HUES64 (cell line): ENCODE measurements around the gene SRRD.

Experiments
- H3K27ac ChIP-seq: 2 replicates; pipeline ENCODE4 v1.7.0; 2013; ENCODE audit warnings: low read depth, low read length, inconsistent platforms
- H3K27me3 ChIP-seq: 2 replicates; pipeline ENCODE4 v1.6.1; 2013; ENCODE audit warnings: mild to moderate bottlenecking, low read length; ENCODE audit not compliant: insufficient read depth
- H3K36me3 ChIP-seq: 2 replicates; pipeline ENCODE4 v1.6.1; 2013; ENCODE audit warnings: mild to moderate bottlenecking, low read length; ENCODE audit not compliant: insufficient read depth
- H3K4me1 ChIP-seq: 2 replicates; pipeline ENCODE4 v1.6.1; 2013; ENCODE audit warnings: mild to moderate bottlenecking, low read length, moderate library complexity; ENCODE audit not compliant: insufficient read depth
- H3K4me3 ChIP-seq: 2 replicates; pipeline ENCODE4 v1.5.1; 2013; ENCODE audit warnings: mild to moderate bottlenecking, low read length, moderate library complexity
- H3K9ac ChIP-seq: 2 replicates; pipeline ENCODE4 v1.6.1; 2013; ENCODE audit warnings: mild to moderate bottlenecking, low read depth, low read length
- H3K9me3 ChIP-seq: 2 replicates; pipeline ENCODE4 v1.6.1; 2013; ENCODE audit warnings: low read depth, low read length; ENCODE audit not compliant: insufficient read depth
- WGBS: fragments of 150-250, 120-280 bp; methylation state at CpG from one replicate; pipeline ENCODE4 v1.1.7; 2013; ENCODE audit warnings: missing lambda C conversion rate; 5-methylcytosine and 5-hydroxymethylcytosine counted together

Gene SRRD

GRCh38 chr22:26460202-26460601, 23.5 kb upstream of the SRRD start:
- Histone ChIP-seq H3K27ac (no peak overlapping the region), H3K36me3 (peaks cover 84% of the 10 kb centered on the region), H3K27me3 (no peaks in the 10 kb centered on the region), H3K9ac (no peak overlapping the region), H3K4me1 (peaks cover 3% of the 10 kb centered on the region; the same call in 1 of the 2 replicates), H3K4me3 (no peak overlapping the region), H3K9me3 (no peaks in the 10 kb centered on the region)
- 96% methylated on average over 6 of the region's 6 CpGs for WGBS

- Histone ChIP-seq H3K36me3 (peaks cover 88% of the 10 kb centered on the region), H3K27me3 (no peaks in the 10 kb centered on the region), H3K4me3 (no peak overlapping the region), H3K4me1 (peaks cover 3% of the 10 kb centered on the region; the same call in 1 of the 2 replicates), H3K9me3 (no peaks in the 10 kb centered on the region), H3K9ac (no peak overlapping the region), H3K27ac (no peak overlapping the region)
- 19% methylated on average over 2 of the region's 3 CpGs for WGBS
Measured at GRCh38 chr22:26461188-26461810, 22.4 kb upstream of the SRRD start.

GRCh38 chr22:26462051-26462450, 21.6 kb upstream of the SRRD start:
- H3K9me3 ChIP-seq, result no peaks in the 10 kb centered on the region
- no peak overlapping the region for H3K9ac ChIP-seq
- H3K4me3 ChIP-seq, result no peak overlapping the region
- peaks cover 89% of the 10 kb centered on the region for H3K36me3 ChIP-seq
- H3K27me3 ChIP-seq, result no peaks in the 10 kb centered on the region
- no peak overlapping the region for H3K27ac ChIP-seq
- peaks cover 3% of the 10 kb centered on the region; the same call in 1 of the 2 replicates for H3K4me1 ChIP-seq
- 92% methylated on average over 5 of the region's 5 CpGs for WGBS

GRCh38 chr22:26462641-26463040, 21.0 kb upstream of the SRRD start:
- Histone ChIP-seq H3K36me3 (peaks cover 91% of the 10 kb centered on the region), H3K9ac (no peak overlapping the region), H3K27ac (no peak overlapping the region), H3K4me1 (peaks cover 3% of the 10 kb centered on the region; the same call in 1 of the 2 replicates), H3K4me3 (no peak overlapping the region), H3K27me3 (no peaks in the 10 kb centered on the region), H3K9me3 (no peaks in the 10 kb centered on the region)
- WGBS, result 87% methylated on average over 3 of the region's 3 CpGs

DNA sequence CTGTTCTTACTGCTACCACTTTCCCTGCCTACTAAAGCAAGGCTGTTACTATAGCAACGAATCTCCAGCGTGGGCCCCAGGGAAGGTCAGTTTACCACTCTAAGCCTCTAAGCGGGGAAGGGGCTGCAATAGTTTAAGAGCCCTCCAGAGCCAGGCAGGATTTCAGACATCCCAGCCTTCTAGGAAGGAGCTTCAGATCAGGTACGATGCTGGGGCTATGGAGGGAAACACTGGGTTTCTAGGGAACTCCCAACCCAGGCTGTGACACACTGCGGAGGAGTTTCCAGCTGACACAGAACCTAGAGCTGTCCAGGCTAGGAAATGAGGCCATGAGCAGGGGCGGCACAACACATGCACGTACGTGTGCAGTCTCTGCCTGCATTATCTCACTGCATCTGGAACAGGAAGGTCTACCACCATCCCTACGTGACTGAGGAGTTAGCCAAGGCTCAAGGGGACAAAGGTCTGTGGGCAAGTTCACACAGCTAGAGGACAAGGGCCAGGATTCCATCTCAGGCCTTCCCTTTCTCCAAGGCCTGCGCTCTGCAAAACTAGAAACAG, 20.5 kb upstream of the SRRD start:
- peaks cover 91% of the 10 kb centered on the region for H3K36me3 ChIP-seq
- no peak overlapping the region for H3K27ac ChIP-seq
- no peaks in the 10 kb centered on the region for H3K9me3 ChIP-seq
- 87% methylated on average over 10 of the region's 10 CpGs for WGBS
- peaks cover 3% of the 10 kb centered on the region; the same call in 1 of the 2 replicates for H3K4me1 ChIP-seq
- no peak overlapping the region for H3K4me3 ChIP-seq
- H3K27me3 ChIP-seq, result no peaks in the 10 kb centered on the region
- no peak overlapping the region for H3K9ac ChIP-seq

- WGBS, result 95% methylated on average over 9 of the region's 9 CpGs
- Histone ChIP-seq H3K27ac (no peak overlapping the region), H3K9ac (no peak overlapping the region)
Measured at GRCh38 chr22:26463688-26464087, 20.0 kb upstream of the SRRD start.

GRCh38 chr22:26464312-26464711, 19.4 kb upstream of the SRRD start:
- Histone ChIP-seq H3K9me3 (no peaks in the 10 kb centered on the region), H3K4me1 (peaks cover 3% of the 10 kb centered on the region; the same call in 1 of the 2 replicates), H3K36me3 (peaks cover 93% of the 10 kb centered on the region), H3K27ac (no peak overlapping the region), H3K4me3 (no peak overlapping the region), H3K9ac (no peak overlapping the region), H3K27me3 (no peaks in the 10 kb centered on the region)
- 90% methylated on average over 7 of the region's 7 CpGs for WGBS

More at GRCh38 chr22:26463688-26464087, 20.0 kb upstream of the SRRD start:
- Histone ChIP-seq H3K36me3 (peaks cover 93% of the 10 kb centered on the region), H3K27me3 (no peaks in the 10 kb centered on the region), H3K4me1 (peaks cover 3% of the 10 kb centered on the region; the same call in 1 of the 2 replicates), H3K9me3 (no peaks in the 10 kb centered on the region), H3K4me3 (no peak overlapping the region)

GRCh38 chr22:26466196-26466595, 17.5 kb upstream of the SRRD start:
- Histone ChIP-seq H3K4me1 (peaks cover 3% of the 10 kb centered on the region; the same call in 1 of the 2 replicates), H3K36me3 (peaks cover 94% of the 10 kb centered on the region), H3K4me3 (no peak overlapping the region), H3K27ac (no peak overlapping the region), H3K9me3 (no peaks in the 10 kb centered on the region), H3K27me3 (no peaks in the 10 kb centered on the region), H3K9ac (no peak overlapping the region)
- 94% methylated on average over 5 of the region's 5 CpGs for WGBS

DNA sequence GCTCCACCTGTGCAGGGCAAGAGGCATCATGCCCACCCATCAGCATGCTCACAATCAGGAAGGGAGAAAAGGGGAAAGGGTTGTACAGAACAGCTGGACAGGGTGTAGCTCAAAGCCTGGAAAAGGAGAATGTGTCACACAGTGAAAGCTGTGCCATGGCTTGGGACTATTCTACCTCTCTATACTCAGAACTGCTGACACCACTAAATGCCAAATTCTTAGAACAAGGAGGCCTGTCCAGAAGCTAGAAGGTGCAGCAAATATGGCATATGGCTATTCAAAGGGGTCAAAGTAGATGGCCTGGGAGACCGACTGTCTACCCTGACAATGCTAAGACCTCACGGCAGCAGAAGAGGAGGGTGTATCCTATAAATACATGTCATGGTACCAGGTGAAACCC, 12.9 kb upstream of the SRRD start:
- H3K9ac ChIP-seq, result no peak overlapping the region
- no peak overlapping the region; the same call in 1 of the 2 replicates for H3K27ac ChIP-seq
- H3K36me3 ChIP-seq, result peaks cover 96% of the 10 kb centered on the region
- no peaks in the 10 kb centered on the region for H3K4me1 ChIP-seq
- H3K9me3 ChIP-seq, result no peaks in the 10 kb centered on the region
- no peak overlapping the region for H3K4me3 ChIP-seq
- 100% methylated on average over 2 of the region's 2 CpGs for WGBS
- H3K27me3 ChIP-seq, result no peaks in the 10 kb centered on the region

DNA sequence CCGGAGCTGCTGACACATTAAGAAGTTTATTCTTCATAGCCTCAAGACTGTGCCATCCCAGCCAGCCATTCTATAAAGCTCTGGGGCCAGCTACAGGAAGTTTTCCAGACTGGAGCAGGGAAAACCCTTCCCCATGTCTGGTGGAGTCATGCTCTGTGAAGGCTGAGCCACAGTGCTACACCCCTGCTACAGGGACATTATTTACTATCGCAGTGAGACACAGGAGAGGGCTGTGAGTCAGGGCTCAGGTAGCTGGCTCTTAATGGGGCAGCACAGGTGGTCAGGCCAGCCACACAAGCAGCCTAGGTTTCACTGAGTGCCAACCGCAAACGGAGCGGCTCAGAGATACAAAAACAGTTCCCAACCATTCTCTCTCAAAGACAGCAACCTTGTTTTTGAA, 12.2 kb upstream of the SRRD start:
- no peaks in the 10 kb centered on the region for H3K4me1 ChIP-seq
- no peaks in the 10 kb centered on the region for H3K9me3 ChIP-seq
- WGBS, result 93% methylated on average over 5 of the region's 5 CpGs
- H3K27me3 ChIP-seq, result no peaks in the 10 kb centered on the region
- H3K27ac ChIP-seq, result no peak overlapping the region
- peaks cover 96% of the 10 kb centered on the region for H3K36me3 ChIP-seq
- H3K4me3 ChIP-seq, result no peak overlapping the region
- H3K9ac ChIP-seq, result no peak overlapping the region

- peaks cover 2% of the 10 kb centered on the region; the same call in 1 of the 2 replicates for H3K4me1 ChIP-seq
- H3K9me3 ChIP-seq, result no peaks in the 10 kb centered on the region
- H3K27ac ChIP-seq, result no peak overlapping the region
- H3K4me3 ChIP-seq, result no peak overlapping the region
- H3K36me3 ChIP-seq, result peaks cover 87% of the 10 kb centered on the region
- H3K27me3 ChIP-seq, result no peaks in the 10 kb centered on the region
- H3K9ac ChIP-seq, result no peak overlapping the region
Measured at GRCh38 chr22:26474682-26475081, 9.0 kb upstream of the SRRD start.
